ENCODE results near the gene GADL1.

DNA sequence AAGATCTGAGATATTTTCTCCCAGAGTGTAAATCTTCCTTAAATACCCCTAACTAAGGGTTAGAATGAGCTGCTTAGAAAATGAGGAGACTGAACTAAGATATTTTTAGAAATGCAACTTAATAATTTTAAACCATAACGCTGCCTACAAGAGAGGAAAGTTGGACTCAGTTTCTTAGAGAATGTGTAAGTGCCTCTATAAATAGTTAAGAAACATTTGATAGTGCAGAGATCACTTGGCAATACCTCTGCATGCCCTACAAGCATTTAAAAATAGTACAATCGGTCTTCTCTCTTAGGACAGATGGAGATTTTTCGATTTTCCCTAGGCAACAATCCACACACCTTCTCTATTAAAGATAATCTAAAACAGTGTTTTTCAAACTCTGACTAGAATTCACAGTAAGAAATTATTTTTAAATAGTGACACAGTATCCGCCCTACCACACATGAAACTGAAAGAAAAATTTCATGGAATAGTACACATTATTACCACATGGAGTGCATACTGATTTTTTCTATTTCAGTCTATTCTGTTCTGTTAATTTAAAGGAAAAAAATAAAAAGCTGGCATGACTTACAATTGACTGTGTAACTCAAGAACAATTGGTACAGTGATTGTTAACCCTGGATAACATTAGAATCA lies 83.2 kb downstream of the GADL1 start:
- TF ChIP-seq, protein P1, sequence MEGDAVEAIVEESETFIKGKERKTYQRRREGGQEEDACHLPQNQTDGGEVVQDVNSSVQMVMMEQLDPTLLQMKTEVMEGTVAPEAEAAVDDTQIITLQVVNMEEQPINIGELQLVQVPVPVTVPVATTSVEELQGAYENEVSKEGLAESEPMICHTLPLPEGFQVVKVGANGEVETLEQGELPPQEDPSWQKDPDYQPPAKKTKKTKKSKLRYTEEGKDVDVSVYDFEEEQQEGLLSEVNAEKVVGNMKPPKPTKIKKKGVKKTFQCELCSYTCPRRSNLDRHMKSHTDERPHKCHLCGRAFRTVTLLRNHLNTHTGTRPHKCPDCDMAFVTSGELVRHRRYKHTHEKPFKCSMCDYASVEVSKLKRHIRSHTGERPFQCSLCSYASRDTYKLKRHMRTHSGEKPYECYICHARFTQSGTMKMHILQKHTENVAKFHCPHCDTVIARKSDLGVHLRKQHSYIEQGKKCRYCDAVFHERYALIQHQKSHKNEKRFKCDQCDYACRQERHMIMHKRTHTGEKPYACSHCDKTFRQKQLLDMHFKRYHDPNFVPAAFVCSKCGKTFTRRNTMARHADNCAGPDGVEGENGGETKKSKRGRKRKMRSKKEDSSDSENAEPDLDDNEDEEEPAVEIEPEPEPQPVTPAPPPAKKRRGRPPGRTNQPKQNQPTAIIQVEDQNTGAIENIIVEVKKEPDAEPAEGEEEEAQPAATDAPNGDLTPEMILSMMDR (conservative IDR thresholded peaks at IDR 0.05) = no peak
- no peak for TF ChIP-seq EZH2 (IDR thresholded peaks at IDR 0.05; ENCODE audit: low read depth)

Data from PC-9 (cell line).